Measurements from ENCODE around the gene RTN4RL1. TPM values are rescaled to one million over a fixed set of nuclear protein-coding genes. Genes with fewer than 3 reads are reported as not detected.
"Not testable (repeated sequence)": the region's sequence is repeated elsewhere in the genome, so short reads cannot be mapped to it uniquely, and the experiment has no call there.

The RTN4RL1 gene
- polyA plus RNA-seq, 1 donor, result 1.00 TPM

- DNase-seq, result peak; percentile 74
These were observed 632 bp upstream of the RTN4RL1 start for GRCh38 chr17:2025622-2026309.

GRCh38 chr17:2024572-2025219 is 438 bp downstream of the RTN4RL1 start:
- DNase-seq, result no peak

GRCh38 chr17:2023692-2024571 is 1.2 kb downstream of the RTN4RL1 start:
- peak; percentile 76 for DNase-seq

GRCh38 chr17:2023256-2023655 is 1.9 kb downstream of the RTN4RL1 start:
- no peak for DNase-seq

GRCh38 chr17:2022647-2023240 is 2.4 kb downstream of the RTN4RL1 start:
- DNase-seq, result no peak

GRCh38 chr17:2020721-2021120 is 4.4 kb downstream of the RTN4RL1 start:
- DNase-seq, result no peak

- no peak for DNase-seq
These were observed 5.4 kb downstream of the RTN4RL1 start for GRCh38 chr17:2019723-2020122.

- no peak for DNase-seq
These were observed 6.2 kb downstream of the RTN4RL1 start for GRCh38 chr17:2018716-2019510.

GRCh38 chr17:2017274-2017941 is 7.7 kb downstream of the RTN4RL1 start:
- no peak for DNase-seq

- no peak for DNase-seq
These were observed 8.6 kb downstream of the RTN4RL1 start for GRCh38 chr17:2016494-2016893.

GRCh38 chr17:2015314-2015713 is 9.8 kb downstream of the RTN4RL1 start:
- DNase-seq, result no peak

- DNase-seq, result no peak
These were observed 11.2 kb downstream of the RTN4RL1 start for GRCh38 chr17:2013994-2014317.

- not testable (repeated sequence) for DNase-seq
These were observed 11.7 kb downstream of the RTN4RL1 start for GRCh38 chr17:2013220-2013993.

GRCh38 chr17:2012499-2012898 is 12.6 kb downstream of the RTN4RL1 start:
- DNase-seq, result no peak

- DNase-seq, result no peak
These were observed 13.4 kb downstream of the RTN4RL1 start for GRCh38 chr17:2011411-2012371.

GRCh38 chr17:2009737-2010136 is 15.4 kb downstream of the RTN4RL1 start:
- DNase-seq, result no peak

GRCh38 chr17:2008332-2009126 is 16.6 kb downstream of the RTN4RL1 start:
- no peak for DNase-seq

GRCh38 chr17:2004435-2004952 is 20.6 kb downstream of the RTN4RL1 start:
- no peak for DNase-seq

All from left kidney (tissue), 2 donors.